HepG2 (cell line): ENCODE results near the gene HSD17B11. TPM values are rescaled to one million over a fixed set of nuclear protein-coding genes. Genes with fewer than 3 reads are reported as not detected.

Experiments used
- DNMT1 ChIP-seq: sonication (generic); formaldehyde crosslinking; IDR thresholded peaks from 2 replicates; pipeline ENCODE4 v1.5.1; 2020; ENCODE audit warnings: mild to moderate bottlenecking, missing genetic modification reagents
- ELF1 ChIP-seq: sonication (generic); formaldehyde crosslinking; IDR thresholded peaks from 2 replicates; pipeline ENCODE4 v1.4.0; 2020; ENCODE audit warnings: missing genetic modification reagents
- ETV6 ChIP-seq: sonication (generic); formaldehyde crosslinking; conservative IDR thresholded peaks from 2 replicates; pipeline ENCODE4 v1.4.0; 2020; ENCODE audit warnings: missing genetic modification reagents
- HNF4A ChIP-seq: sonication (generic); formaldehyde crosslinking; IDR thresholded peaks from 2 replicates; pipeline ENCODE4 v1.4.0; 2020; ENCODE audit warnings: missing genetic modification reagents
- HOXA9 ChIP-seq: sonication (generic); formaldehyde crosslinking; IDR thresholded peaks from 2 replicates; pipeline ENCODE4 v1.8.1; 2022; ENCODE audit warnings: missing genetic modification reagents, mild to moderate bottlenecking, moderate library complexity, borderline replicate concordance
- KDM2A ChIP-seq: sonication (generic); formaldehyde crosslinking; IDR thresholded peaks from 2 replicates; pipeline ENCODE4 v1.4.0; 2020; ENCODE audit warnings: low read depth, missing genetic modification reagents, borderline replicate concordance
- MBNL3 ChIP-seq: fragments of 250-450 bp; sonication (Bioruptor Pico); conservative IDR thresholded peaks from 2 replicates; pipeline ENCODE4 v1.8.0; 2022; ENCODE audit warnings: mild to moderate bottlenecking, inconsistent platforms
- MLLT10 ChIP-seq: sonication (generic); formaldehyde crosslinking; IDR thresholded peaks from 2 replicates; pipeline ENCODE4 v1.4.0; 2020; ENCODE audit warnings: missing genetic modification reagents
- NFKB2 ChIP-seq: sonication (generic); formaldehyde crosslinking; IDR thresholded peaks from 2 replicates; pipeline ENCODE4 v1.4.0; 2020; ENCODE audit warnings: missing genetic modification reagents, borderline replicate concordance
- POLR2AphosphoS2 ChIP-seq: IDR thresholded peaks from 2 replicates; pipeline ENCODE4 v1.6.1; 2011; ENCODE audit warnings: low read depth, low read length, improper control_type of control experiment
- REL ChIP-seq: sonication (generic); formaldehyde crosslinking; conservative IDR thresholded peaks from 2 replicates; pipeline ENCODE4 v1.8.0; 2022; ENCODE audit warnings: mild to moderate bottlenecking, missing genetic modification reagents, moderate library complexity
- RFX5 ChIP-seq: IDR thresholded peaks from 2 replicates; pipeline ENCODE4 v1.6.1; 2011; ENCODE audit warnings: low read depth, low read length, improper control_type of control experiment
- RORA ChIP-seq: sonication (generic); formaldehyde crosslinking; IDR thresholded peaks from 2 replicates; pipeline ENCODE4 v1.5.0; 2020; ENCODE audit warnings: mild to moderate bottlenecking, missing genetic modification reagents, moderate library complexity
- SIX4 ChIP-seq: sonication (generic); formaldehyde crosslinking; IDR thresholded peaks from 2 replicates; pipeline ENCODE4 v1.4.0; 2020; ENCODE audit warnings: missing genetic modification reagents
- SP2 ChIP-seq: sonication (generic); formaldehyde crosslinking; IDR thresholded peaks from 2 replicates; pipeline ENCODE4 v1.5.1; 2020; ENCODE audit warnings: mild to moderate bottlenecking, missing genetic modification reagents
- SP5 ChIP-seq: IDR thresholded peaks from 2 replicates; pipeline ENCODE4 v1.6.1; 2016; ENCODE audit warnings: low read depth, borderline replicate concordance
- SRSF1 ChIP-seq: fragments of 200-400 bp; formaldehyde crosslinking; optimal IDR thresholded peaks from 2 replicates; pipeline ENCODE3; 2017; ENCODE audit warnings: mild to moderate bottlenecking, low read depth, low read length, moderate library complexity
- ZFP36L1 ChIP-seq: sonication (generic); formaldehyde crosslinking; IDR thresholded peaks from 2 replicates; pipeline ENCODE4 v1.8.0; 2022; ENCODE audit warnings: mild to moderate bottlenecking, missing genetic modification reagents, moderate library complexity
- ZIK1 ChIP-seq: sonication (generic); formaldehyde crosslinking; IDR thresholded peaks from 2 replicates; pipeline ENCODE4 v1.5.0; 2020; ENCODE audit warnings: mild to moderate bottlenecking, low read depth, missing genetic modification reagents, borderline replicate concordance
- ZNF180 ChIP-seq: sonication (generic); formaldehyde crosslinking; IDR thresholded peaks from 2 replicates; pipeline ENCODE4 v1.4.0; 2020; ENCODE audit warnings: low read depth, missing genetic modification reagents, borderline replicate concordance
- ZNF337 ChIP-seq: sonication (generic); formaldehyde crosslinking; IDR thresholded peaks from 2 replicates; pipeline ENCODE4 v1.5.1; 2020; ENCODE audit warnings: missing genetic modification reagents, low read depth, mild to moderate bottlenecking, borderline replicate concordance
- polyA plus RNA-seq, 8 experiments: library from polyadenylated mRNA; depleted of rRNA in 3 of 8; stranded (reverse) in 7 of 8; unstranded in 1 of 8; fragments of >200 nt; fragmentation: Illumina TruSeq in 4 of 8; extraction: Trizol in 4 of 8; gene quantifications; 2 replicates each; pipeline versions ENCODE4 v1.2.1 to v1.2.3, GENCODE V29; 2011 to 2016; ENCODE audit warnings: low read depth in 4 of 8, missing spikeins in 1 of 8, mixed read lengths in 1 of 8; ENCODE audit not compliant: insufficient read depth in 1 of 8
- total RNA-seq, 5 experiments: library from RNA; depleted of rRNA; stranded (reverse); fragments of >200 nt; fragmentation: Illumina TruSeq; extraction: Trizol; gene quantifications; 2 replicates each; pipeline ENCODE4 v1.2.3, GENCODE V29; 2016; ENCODE audit warnings: low read depth in 1 of 5
- TF ChIP-seq, protein P1 (sequence below): IDR thresholded peaks from 2 replicates; pipeline ENCODE4 v1.6.1; 2016; ENCODE audit warnings: mild to moderate bottlenecking
- TF ChIP-seq, protein P2 (sequence below): sonication (generic); formaldehyde crosslinking; IDR thresholded peaks from 2 replicates; pipeline ENCODE4 v1.4.0; 2020; ENCODE audit warnings: mild to moderate bottlenecking, missing genetic modification reagents
- TF ChIP-seq, protein P3 (sequence below): sonication (generic); formaldehyde crosslinking; IDR thresholded peaks from 2 replicates; pipeline ENCODE4 v1.8.0; 2022; ENCODE audit warnings: mild to moderate bottlenecking, missing genetic modification reagents; ENCODE audit not compliant: insufficient replicate concordance
- TF ChIP-seq, protein P4 (sequence below): sonication (generic); formaldehyde crosslinking; IDR thresholded peaks from 2 replicates; pipeline ENCODE4 v1.8.0; 2023; ENCODE audit warnings: mild to moderate bottlenecking, missing genetic modification reagents
- TF ChIP-seq, protein P5 (sequence below): sonication (generic); formaldehyde crosslinking; IDR thresholded peaks from 2 replicates; pipeline ENCODE4 v1.4.0; 2020; ENCODE audit warnings: missing genetic modification reagents

HSD17B11 gene
- total and polyA plus RNA-seq, 2 of the 13 experiments (the other 11 are each of a cell fraction or from before 2014, with no cell fraction given) = 121 to 158 TPM

DNA sequence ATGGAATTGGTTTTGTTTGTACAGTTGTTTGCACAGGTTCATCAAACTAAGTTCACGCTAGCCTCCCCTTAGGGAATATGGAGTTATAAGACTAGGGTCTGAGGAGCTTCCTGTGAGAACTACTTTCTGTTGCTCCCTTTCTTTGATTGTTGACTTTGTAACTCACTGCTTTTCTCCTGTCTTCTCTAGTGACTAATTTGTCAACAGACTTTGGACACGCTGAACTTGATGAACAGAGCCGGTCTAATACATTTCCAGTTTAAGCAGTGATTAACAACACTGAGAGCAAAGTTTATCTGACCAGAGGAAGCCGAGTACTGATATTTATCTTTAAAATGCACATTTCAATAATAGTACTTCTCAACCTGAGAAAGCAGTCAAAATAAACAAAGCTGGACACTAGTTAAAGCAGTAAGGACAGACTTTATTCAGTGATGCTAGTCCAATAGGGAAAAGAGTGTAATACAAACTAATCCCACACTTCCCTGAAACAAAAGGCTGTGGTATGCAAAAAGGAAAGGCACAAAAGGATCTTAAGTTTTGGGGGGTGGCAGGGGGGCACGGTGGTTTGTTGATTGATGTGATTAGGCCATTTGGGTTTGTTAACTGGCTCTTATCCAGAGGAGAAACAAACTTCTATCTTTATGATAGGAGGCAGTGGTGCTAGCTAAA is 28.7 kb upstream of the HSD17B11 start (continued):
- TF ChIP-seq SRSF1 (no peak), ZFP36L1 (peak; percentile 61; the same call in 1 of the 2 replicates), ZNF180 (CRISPR knock-in tag) (no peak), ELF1 (CRISPR knock-in tag) (no peak), POLR2AphosphoS2 (no peak), ZNF337 (CRISPR knock-in tag) (peak; percentile 56; the same call in 1 of the 2 replicates), SP2 (CRISPR knock-in tag) (no peak), REL (CRISPR knock-in tag) (no peak), ETV6 (CRISPR knock-in tag) (no peak), ZIK1 (no peak), HOXA9 (no peak), DNMT1 (CRISPR knock-in tag) (no peak), RFX5 (no peak), HNF4A (CRISPR knock-in tag) (peak; percentile 87), KDM2A (no peak), MBNL3 (no peak), SIX4 (CRISPR knock-in tag) (no peak), SP5 (no peak), RORA (CRISPR knock-in tag) (no peak), NFKB2 (no peak), MLLT10 (no peak)
- TF ChIP-seq, protein P1, sequence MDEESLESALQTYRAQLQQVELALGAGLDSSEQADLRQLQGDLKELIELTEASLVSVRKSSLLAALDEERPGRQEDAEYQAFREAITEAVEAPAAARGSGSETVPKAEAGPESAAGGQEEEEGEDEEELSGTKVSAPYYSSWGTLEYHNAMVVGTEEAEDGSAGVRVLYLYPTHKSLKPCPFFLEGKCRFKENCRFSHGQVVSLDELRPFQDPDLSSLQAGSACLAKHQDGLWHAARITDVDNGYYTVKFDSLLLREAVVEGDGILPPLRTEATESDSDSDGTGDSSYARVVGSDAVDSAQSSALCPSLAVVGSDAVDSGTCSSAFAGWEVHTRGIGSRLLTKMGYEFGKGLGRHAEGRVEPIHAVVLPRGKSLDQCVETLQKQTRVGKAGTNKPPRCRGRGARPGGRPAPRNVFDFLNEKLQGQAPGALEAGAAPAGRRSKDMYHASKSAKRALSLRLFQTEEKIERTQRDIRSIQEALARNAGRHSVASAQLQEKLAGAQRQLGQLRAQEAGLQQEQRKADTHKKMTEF (CRISPR knock-in tag) = peak; percentile 53; the same call in 1 of the 2 replicates
- TF ChIP-seq, protein P2, sequence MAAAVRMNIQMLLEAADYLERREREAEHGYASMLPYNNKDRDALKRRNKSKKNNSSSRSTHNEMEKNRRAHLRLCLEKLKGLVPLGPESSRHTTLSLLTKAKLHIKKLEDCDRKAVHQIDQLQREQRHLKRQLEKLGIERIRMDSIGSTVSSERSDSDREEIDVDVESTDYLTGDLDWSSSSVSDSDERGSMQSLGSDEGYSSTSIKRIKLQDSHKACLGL (CRISPR knock-in tag) = no peak
- TF ChIP-seq, protein P3, sequence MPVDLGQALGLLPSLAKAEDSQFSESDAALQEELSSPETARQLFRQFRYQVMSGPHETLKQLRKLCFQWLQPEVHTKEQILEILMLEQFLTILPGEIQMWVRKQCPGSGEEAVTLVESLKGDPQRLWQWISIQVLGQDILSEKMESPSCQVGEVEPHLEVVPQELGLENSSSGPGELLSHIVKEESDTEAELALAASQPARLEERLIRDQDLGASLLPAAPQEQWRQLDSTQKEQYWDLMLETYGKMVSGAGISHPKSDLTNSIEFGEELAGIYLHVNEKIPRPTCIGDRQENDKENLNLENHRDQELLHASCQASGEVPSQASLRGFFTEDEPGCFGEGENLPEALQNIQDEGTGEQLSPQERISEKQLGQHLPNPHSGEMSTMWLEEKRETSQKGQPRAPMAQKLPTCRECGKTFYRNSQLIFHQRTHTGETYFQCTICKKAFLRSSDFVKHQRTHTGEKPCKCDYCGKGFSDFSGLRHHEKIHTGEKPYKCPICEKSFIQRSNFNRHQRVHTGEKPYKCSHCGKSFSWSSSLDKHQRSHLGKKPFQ (CRISPR knock-in tag) = no peak
- TF ChIP-seq, protein P4, sequence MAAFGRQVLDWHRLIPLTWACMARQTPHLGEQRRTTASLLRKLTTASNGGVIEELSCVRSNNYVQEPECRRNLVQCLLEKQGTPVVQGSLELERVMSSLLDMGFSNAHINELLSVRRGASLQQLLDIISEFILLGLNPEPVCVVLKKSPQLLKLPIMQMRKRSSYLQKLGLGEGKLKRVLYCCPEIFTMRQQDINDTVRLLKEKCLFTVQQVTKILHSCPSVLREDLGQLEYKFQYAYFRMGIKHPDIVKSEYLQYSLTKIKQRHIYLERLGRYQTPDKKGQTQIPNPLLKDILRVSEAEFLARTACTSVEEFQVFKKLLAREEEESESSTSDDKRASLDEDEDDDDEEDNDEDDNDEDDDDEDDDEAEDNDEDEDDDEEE (CRISPR knock-in tag) = no peak
- TF ChIP-seq, protein P5, sequence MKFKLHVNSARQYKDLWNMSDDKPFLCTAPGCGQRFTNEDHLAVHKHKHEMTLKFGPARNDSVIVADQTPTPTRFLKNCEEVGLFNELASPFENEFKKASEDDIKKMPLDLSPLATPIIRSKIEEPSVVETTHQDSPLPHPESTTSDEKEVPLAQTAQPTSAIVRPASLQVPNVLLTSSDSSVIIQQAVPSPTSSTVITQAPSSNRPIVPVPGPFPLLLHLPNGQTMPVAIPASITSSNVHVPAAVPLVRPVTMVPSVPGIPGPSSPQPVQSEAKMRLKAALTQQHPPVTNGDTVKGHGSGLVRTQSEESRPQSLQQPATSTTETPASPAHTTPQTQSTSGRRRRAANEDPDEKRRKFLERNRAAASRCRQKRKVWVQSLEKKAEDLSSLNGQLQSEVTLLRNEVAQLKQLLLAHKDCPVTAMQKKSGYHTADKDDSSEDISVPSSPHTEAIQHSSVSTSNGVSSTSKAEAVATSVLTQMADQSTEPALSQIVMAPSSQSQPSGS (CRISPR knock-in tag) = peak; percentile 25; the same call in 1 of the 2 replicates
